HL-60 (cell line): ENCODE results near the gene CFAP221.

Source experiments
- DNase-seq, 2 experiments: peaks; one replicate each; pipeline ENCODE4 v3.0.0-alpha.2; 2010 to 2020; ENCODE audit warnings: low read depth in 1 of 2, low spot score in 1 of 2
- H3K27ac ChIP-seq: fragments of 250-450 bp; sonication (Bioruptor Pico); replicated peaks from 2 replicates; pipeline ENCODE4 v1.5.1; 2020; ENCODE audit warnings: mild to moderate bottlenecking, moderate library complexity
- H3K27me3 ChIP-seq: fragments of 250-450 bp; sonication (Bioruptor Pico); 2 replicates; pipeline ENCODE4 v1.5.1; 2021; ENCODE audit warnings: mild to moderate bottlenecking, moderate library complexity; ENCODE audit not compliant: insufficient read depth, poor library complexity, severe bottlenecking
- H3K4me3 ChIP-seq: replicated peaks from 2 replicates; pipeline ENCODE4 v1.5.1; 2011; ENCODE audit warnings: mild to moderate bottlenecking, control low read depth, low read length; ENCODE audit not compliant: insufficient read depth
- GABPA ChIP-seq: IDR thresholded peaks from 2 replicates; pipeline ENCODE4 v1.6.1; 2012; ENCODE audit warnings: low read depth
- POLR2AphosphoS5 ChIP-seq: IDR thresholded peaks from 2 replicates; pipeline ENCODE4 v1.6.1; 2012; ENCODE audit warnings: low read depth
- SPI1 ChIP-seq: IDR thresholded peaks from 2 replicates; pipeline ENCODE4 v1.6.1; 2012; ENCODE audit warnings: low read depth, mild to moderate bottlenecking, borderline replicate concordance
- TF ChIP-seq, protein P1 (sequence below): IDR thresholded peaks from 2 replicates; pipeline ENCODE4 v1.6.1; 2012; ENCODE audit warnings: low read depth; ENCODE audit not compliant: insufficient replicate concordance
- TF ChIP-seq, protein P2 (sequence below): IDR thresholded peaks from one replicate; pipeline ENCODE4 v1.5.1; 2011; ENCODE audit warnings: low read length, control low read depth, inconsistent platforms; ENCODE audit not compliant: insufficient read depth

The CFAP221 gene

DNA sequence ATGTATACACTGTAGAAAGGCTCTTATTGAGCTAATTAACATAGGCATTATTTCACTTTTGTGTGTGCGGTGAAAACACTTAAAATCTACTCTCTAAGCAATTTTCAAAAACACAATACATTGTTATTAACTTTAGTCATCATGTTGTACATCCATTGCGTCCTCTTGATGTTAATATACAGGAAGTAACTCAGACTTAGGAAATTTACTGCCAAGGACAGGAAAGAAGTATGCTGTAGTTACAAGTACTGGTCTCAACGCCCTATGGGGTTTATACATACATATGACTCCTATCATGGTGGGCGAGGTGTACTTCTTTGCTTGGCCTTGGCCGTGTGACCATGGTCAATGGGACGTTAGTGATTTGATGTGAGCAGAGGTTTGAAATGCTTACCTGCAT, 35.5 kb upstream of the CFAP221 start:
- DNase-seq = no peak
- TF ChIP-seq GABPA (no peak), SPI1 (no peak), POLR2AphosphoS5 (no peak)
- TF ChIP-seq, protein P1, sequence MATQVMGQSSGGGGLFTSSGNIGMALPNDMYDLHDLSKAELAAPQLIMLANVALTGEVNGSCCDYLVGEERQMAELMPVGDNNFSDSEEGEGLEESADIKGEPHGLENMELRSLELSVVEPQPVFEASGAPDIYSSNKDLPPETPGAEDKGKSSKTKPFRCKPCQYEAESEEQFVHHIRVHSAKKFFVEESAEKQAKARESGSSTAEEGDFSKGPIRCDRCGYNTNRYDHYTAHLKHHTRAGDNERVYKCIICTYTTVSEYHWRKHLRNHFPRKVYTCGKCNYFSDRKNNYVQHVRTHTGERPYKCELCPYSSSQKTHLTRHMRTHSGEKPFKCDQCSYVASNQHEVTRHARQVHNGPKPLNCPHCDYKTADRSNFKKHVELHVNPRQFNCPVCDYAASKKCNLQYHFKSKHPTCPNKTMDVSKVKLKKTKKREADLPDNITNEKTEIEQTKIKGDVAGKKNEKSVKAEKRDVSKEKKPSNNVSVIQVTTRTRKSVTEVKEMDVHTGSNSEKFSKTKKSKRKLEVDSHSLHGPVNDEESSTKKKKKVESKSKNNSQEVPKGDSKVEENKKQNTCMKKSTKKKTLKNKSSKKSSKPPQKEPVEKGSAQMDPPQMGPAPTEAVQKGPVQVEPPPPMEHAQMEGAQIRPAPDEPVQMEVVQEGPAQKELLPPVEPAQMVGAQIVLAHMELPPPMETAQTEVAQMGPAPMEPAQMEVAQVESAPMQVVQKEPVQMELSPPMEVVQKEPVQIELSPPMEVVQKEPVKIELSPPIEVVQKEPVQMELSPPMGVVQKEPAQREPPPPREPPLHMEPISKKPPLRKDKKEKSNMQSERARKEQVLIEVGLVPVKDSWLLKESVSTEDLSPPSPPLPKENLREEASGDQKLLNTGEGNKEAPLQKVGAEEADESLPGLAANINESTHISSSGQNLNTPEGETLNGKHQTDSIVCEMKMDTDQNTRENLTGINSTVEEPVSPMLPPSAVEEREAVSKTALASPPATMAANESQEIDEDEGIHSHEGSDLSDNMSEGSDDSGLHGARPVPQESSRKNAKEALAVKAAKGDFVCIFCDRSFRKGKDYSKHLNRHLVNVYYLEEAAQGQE = no peak
- TF ChIP-seq, protein P2, sequence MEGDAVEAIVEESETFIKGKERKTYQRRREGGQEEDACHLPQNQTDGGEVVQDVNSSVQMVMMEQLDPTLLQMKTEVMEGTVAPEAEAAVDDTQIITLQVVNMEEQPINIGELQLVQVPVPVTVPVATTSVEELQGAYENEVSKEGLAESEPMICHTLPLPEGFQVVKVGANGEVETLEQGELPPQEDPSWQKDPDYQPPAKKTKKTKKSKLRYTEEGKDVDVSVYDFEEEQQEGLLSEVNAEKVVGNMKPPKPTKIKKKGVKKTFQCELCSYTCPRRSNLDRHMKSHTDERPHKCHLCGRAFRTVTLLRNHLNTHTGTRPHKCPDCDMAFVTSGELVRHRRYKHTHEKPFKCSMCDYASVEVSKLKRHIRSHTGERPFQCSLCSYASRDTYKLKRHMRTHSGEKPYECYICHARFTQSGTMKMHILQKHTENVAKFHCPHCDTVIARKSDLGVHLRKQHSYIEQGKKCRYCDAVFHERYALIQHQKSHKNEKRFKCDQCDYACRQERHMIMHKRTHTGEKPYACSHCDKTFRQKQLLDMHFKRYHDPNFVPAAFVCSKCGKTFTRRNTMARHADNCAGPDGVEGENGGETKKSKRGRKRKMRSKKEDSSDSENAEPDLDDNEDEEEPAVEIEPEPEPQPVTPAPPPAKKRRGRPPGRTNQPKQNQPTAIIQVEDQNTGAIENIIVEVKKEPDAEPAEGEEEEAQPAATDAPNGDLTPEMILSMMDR = no peak

DNA sequence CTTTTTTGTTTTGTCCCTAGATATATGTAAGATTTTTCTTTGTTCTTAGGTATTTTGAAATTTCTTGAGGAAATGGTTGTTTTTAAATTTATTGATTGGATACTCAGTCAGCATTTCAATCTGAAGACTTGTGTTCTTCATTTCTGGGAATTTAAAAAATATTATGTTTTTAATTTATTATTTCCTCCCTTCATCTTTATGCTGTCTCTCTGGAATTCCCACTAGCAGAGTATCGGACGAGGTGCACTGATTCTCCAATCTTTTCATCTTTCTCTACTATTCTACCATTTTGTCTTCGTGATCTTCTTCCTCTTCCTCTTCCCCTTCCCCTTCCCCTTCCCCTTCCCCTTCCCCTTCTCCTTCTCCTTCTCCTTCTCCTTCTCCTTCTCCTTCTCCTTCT, 32.3 kb upstream of the CFAP221 start:
- Histone ChIP-seq H3K27me3 (peaks cover 2% of the 10 kb centered on the region), H3K27ac (no peak overlapping the region), H3K4me3 (no peak overlapping the region)
- TF ChIP-seq, protein P1 = no peak
- TF ChIP-seq GABPA (no peak), POLR2AphosphoS5 (no peak), SPI1 (no peak)
- TF ChIP-seq, protein P2 = no peak
- DNase-seq = no peak

More for the DNA sequence above, 35.5 kb upstream of the CFAP221 start:
- H3K27ac ChIP-seq = no peak overlapping the region
- no peak overlapping the region for H3K4me3 ChIP-seq
- no peaks in the 10 kb centered on the region for H3K27me3 ChIP-seq

DNA sequence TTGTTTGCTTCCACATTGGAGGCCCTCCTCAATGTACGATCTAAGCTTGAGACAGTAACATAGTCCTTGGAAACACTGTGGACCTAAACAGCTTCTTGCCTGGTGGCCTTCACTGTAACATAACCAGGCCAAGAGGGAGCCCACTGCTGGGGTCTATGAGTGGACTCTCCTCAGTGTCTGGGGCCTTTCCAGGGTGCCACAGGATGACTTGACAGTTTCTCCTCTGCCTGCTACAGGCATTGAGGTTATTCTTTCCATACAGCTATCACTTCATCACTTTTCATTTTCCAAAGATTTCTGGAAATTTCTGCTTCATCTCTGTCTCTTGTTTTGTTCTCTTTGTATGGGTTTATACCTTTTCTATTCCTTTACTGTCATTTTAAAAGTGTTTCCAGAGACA, 31.3 kb upstream of the CFAP221 start:
- no peak overlapping the region for H3K27ac ChIP-seq
- no peak overlapping the region for H3K4me3 ChIP-seq
- no peak for DNase-seq
- TF ChIP-seq GABPA = no peak
- TF ChIP-seq SPI1 = no peak
- TF ChIP-seq, protein P1 = no peak
- TF ChIP-seq, protein P2 = no peak
- no peak for TF ChIP-seq POLR2AphosphoS5
- peaks cover 2% of the 10 kb centered on the region for H3K27me3 ChIP-seq
